ENCODE data around the gene GLP1R. TPM values are rescaled to one million over a fixed set of nuclear protein-coding genes. Genes with fewer than 3 reads are reported as not detected.
A peak's percentile ranks its signal among the peaks of the same experiment; 100 is the strongest.

The GLP1R gene
- total and polyA plus RNA-seq, 4 donors, result 0.06 to 1.3 (median 0.13) TPM

- Histone ChIP-seq H3K9ac (ENCODE audit: insufficient read depth in 1 of 2, low read length in 2 of 2) (peak overlapping the region; percentile 57 to 65), H3K36me3 (ENCODE audit: control insufficient read depth in 4 of 4, insufficient read depth in 4 of 4, low read length in 4 of 4) (peaks cover under 1 to 12% (median 7%) of the 10 kb centered on the region in 4 donors), H3K4me3 (peak overlapping the region; percentile 60), H3K27me3 (ENCODE audit: control insufficient read depth in 3 of 3, insufficient read depth in 3 of 3, low read length in 2 of 3) (no peaks in the 10 kb centered on the region), H3K27ac (ENCODE audit: low read depth in 1 of 2, low read length in 1 of 2) (peak overlapping the region; percentile 88 to 97), H3K9me3 (ENCODE audit: control insufficient read depth in 4 of 4, insufficient read depth in 3 of 4, low read length in 3 of 4) (no peaks in the 10 kb centered on the region), H3K4me1 (ENCODE audit: control insufficient read depth in 5 of 5, insufficient read depth in 5 of 5, low read length in 5 of 5) (peaks cover 0 to 20% (median 2%) of the 10 kb centered on the region in 5 donors)
- ATAC-seq (ENCODE audit: insufficient read depth, low FRiP score) (peak; percentile 11), DNase-seq (no peak)
- 1% methylated on average over 11 of the region's 11 CpGs for WGBS, 2 donors
- TF ChIP-seq CTCF (IDR thresholded peaks at IDR 0.05; ENCODE audit: control extremely low read depth, extremely low read depth), result no peak
Measured at GRCh38 chr6:39114388-39114703, 65.8 kb downstream of the GLP1R start.

GRCh38 chr6:39114704-39115599, 66.4 kb downstream of the GLP1R start, which contains the start of gene SAYSD1:
Gene SAYSD1 (minus strand): TSS chr6:39115186. CDS start chr6:39115089, 97 bp downstream.
- Histone ChIP-seq H3K4me1 (ENCODE audit: control insufficient read depth in 5 of 5, insufficient read depth in 5 of 5, low read length in 5 of 5) (peaks cover 0 to 20% (median 2%) of the 10 kb centered on the region in 5 donors), H3K36me3 (ENCODE audit: control insufficient read depth in 4 of 4, insufficient read depth in 4 of 4, low read length in 4 of 4) (peaks cover 0 to 7% (median 4%) of the 10 kb centered on the region in 4 donors), H3K27ac (ENCODE audit: low read depth in 1 of 2, low read length in 1 of 2) (peak within 1 kb of the TSS; percentile 88 to 97), H3K9ac (ENCODE audit: insufficient read depth in 1 of 2, low read length in 2 of 2) (peak within 1 kb of the TSS; percentile 61 to 65), H3K4me3 (peak within 1 kb of the TSS; percentile 60), H3K27me3 (ENCODE audit: control insufficient read depth in 3 of 3, insufficient read depth in 3 of 3, low read length in 2 of 3) (no peaks in the 10 kb centered on the region), H3K9me3 (ENCODE audit: control insufficient read depth in 4 of 4, insufficient read depth in 3 of 4, low read length in 3 of 4) (no peaks in the 10 kb centered on the region)
- peak; percentile 96 to 99 (median 97) for DNase-seq
- 2 to 3% methylated on average over 65 to 68 of the region's 68 CpGs for WGBS, 2 donors
- ATAC-seq (ENCODE audit: insufficient read depth, low FRiP score), result peak; percentile 97
- TF ChIP-seq CTCF (IDR thresholded peaks at IDR 0.05; ENCODE audit: control extremely low read depth, extremely low read depth), result no peak

- H3K4me3 ChIP-seq, result no peak overlapping the region
Measured at GRCh38 chr6:39118921-39119320, 70.3 kb downstream of the GLP1R start.

More at GRCh38 chr6:39118921-39119320, 70.3 kb downstream of the GLP1R start:
- Histone ChIP-seq H3K4me1 (ENCODE audit: control insufficient read depth in 5 of 5, insufficient read depth in 5 of 5, low read length in 5 of 5) (peaks cover 0 to 11% (median 0%) of the 10 kb centered on the region in 5 donors), H3K9me3 (ENCODE audit: control insufficient read depth in 4 of 4, insufficient read depth in 3 of 4, low read length in 3 of 4) (no peaks in the 10 kb centered on the region), H3K27me3 (ENCODE audit: control insufficient read depth in 3 of 3, insufficient read depth in 3 of 3, low read length in 2 of 3) (no peaks in the 10 kb centered on the region), H3K27ac (ENCODE audit: low read depth in 1 of 2, low read length in 1 of 2) (no peak overlapping the region), H3K36me3 (ENCODE audit: control insufficient read depth in 4 of 4, insufficient read depth in 4 of 4, low read length in 4 of 4) (no peaks in the 10 kb centered on the region), H3K9ac (ENCODE audit: insufficient read depth in 1 of 2, low read length in 2 of 2) (no peak overlapping the region)
- 92 to 94% methylated on average over 4 of the region's 4 CpGs for WGBS, 2 donors
- TF ChIP-seq CTCF (IDR thresholded peaks at IDR 0.05; ENCODE audit: control extremely low read depth, extremely low read depth), result no peak
- DNase-seq, result no peak
- ATAC-seq (ENCODE audit: insufficient read depth, low FRiP score), result no peak

Data from lung (tissue), 12 donors.